Measurements from ENCODE around the gene PALS2. TPM values are rescaled to one million over a fixed set of nuclear protein-coding genes. Genes with fewer than 3 reads are reported as not detected.
A peak's percentile ranks its signal among the peaks of the same experiment; 100 is the strongest.

Gene PALS2, protein sequence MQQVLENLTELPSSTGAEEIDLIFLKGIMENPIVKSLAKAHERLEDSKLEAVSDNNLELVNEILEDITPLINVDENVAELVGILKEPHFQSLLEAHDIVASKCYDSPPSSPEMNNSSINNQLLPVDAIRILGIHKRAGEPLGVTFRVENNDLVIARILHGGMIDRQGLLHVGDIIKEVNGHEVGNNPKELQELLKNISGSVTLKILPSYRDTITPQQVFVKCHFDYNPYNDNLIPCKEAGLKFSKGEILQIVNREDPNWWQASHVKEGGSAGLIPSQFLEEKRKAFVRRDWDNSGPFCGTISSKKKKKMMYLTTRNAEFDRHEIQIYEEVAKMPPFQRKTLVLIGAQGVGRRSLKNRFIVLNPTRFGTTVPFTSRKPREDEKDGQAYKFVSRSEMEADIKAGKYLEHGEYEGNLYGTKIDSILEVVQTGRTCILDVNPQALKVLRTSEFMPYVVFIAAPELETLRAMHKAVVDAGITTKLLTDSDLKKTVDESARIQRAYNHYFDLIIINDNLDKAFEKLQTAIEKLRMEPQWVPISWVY
- total RNA-seq (2021) (35.8 and 42.4 TPM in 2 replicates), Bru-seq, nascent RNA (percentile 81 among the genes with signal in this experiment), BruChase-seq, experiment 1, labeled RNA remaining after a 2-hour chase (percentile 84 among the genes with signal in this experiment), BruChase-seq, experiment 2, labeled RNA remaining after a 6-hour chase (percentile 64 among the genes with signal in this experiment)
- long read RNA-seq, full-length matches to known transcripts, result 3 of 14 reads
- long read RNA-seq, partial matches to known transcripts, result 2 of 14 reads
- long read RNA-seq, other reads (novel, unspliced or antisense), result 9 of 14 reads

DNA sequence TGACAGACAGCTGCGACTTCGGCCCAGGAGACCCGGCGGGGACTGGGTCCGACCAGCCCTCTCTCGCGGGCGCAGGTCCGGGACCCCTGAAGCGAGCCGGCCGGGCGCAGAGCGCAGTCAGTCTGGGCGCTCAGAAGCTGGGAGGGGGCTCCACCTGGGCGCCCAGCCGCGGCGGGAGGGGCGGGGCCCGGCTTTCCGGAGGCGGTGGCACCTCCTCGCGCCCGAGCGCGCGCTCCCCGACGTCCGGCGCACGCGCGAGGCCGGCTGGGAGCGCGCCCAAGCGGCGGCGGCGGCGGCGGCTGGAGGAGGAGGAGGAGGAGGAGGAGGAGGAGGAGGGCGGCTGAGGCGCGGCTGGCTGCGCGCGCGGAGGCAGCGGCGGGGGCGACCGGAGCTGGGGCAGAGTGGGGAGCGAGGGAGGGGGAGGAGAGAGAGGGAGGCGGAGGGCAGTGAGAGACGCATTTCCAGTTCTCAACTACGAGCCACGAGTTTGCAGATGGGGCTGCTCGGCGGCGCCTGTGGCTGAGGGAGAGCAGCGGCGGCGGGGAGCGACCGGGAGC is at the start of gene PALS2:
PALS2 (plus strand) TSS at position 456 of the 557 bp plus-strand sequence. CDS start 50,216 bp downstream, outside the sequence.
- no TSS peak for BruUV-seq (replicated peaks)
- POLR2A ChIA-PET (ENCODE audit: unreplicated experiment), result interaction anchor here (0.6 to 0.7 kb wide), 5 partner anchors 157 to 1096 kb away, joined by 3 to 5 read pairs (median 4); no protein-coding TSS in a partner anchor
- DNase-seq, result peak; percentile 51 to 90

GRCh38 chr7:24531255-24531654 is 42.0 kb upstream of the PALS2 start:
- Histone ChIP-seq H3K27me3 (ENCODE audit: insufficient read depth, low read depth) (no peaks in the 10 kb centered on the region), H3K27ac (no peak overlapping the region), H2AFZ (no peak overlapping the region), H3K4me3 (no peak overlapping the region), H3K36me3 (ENCODE audit: low read depth) (no peaks in the 10 kb centered on the region), H4K20me1 (ENCODE audit: insufficient read depth) (no peaks in the 10 kb centered on the region), H3K4me2 (no peak overlapping the region), H3K4me1 (replicated peaks; ENCODE audit: insufficient read depth) (no peaks in the 10 kb centered on the region), H3K9me2 (ENCODE audit: insufficient read depth) (no peaks in the 10 kb centered on the region), H3F3A (ENCODE audit: insufficient read depth, low read depth) (no peaks in the 10 kb centered on the region), H3K79me2 (ENCODE audit: low read depth) (no peaks in the 10 kb centered on the region), H3K9me3 (ENCODE audit: insufficient read depth, low read depth) (no peaks in the 10 kb centered on the region)
- no TSS peak for BruUV-seq (replicated peaks)
- no peak for DNase-seq
- TF ChIP-seq EZH2 (IDR thresholded peaks at IDR 0.05; ENCODE audit: low read depth), result no peak
- TF ChIP-seq, protein P1, sequence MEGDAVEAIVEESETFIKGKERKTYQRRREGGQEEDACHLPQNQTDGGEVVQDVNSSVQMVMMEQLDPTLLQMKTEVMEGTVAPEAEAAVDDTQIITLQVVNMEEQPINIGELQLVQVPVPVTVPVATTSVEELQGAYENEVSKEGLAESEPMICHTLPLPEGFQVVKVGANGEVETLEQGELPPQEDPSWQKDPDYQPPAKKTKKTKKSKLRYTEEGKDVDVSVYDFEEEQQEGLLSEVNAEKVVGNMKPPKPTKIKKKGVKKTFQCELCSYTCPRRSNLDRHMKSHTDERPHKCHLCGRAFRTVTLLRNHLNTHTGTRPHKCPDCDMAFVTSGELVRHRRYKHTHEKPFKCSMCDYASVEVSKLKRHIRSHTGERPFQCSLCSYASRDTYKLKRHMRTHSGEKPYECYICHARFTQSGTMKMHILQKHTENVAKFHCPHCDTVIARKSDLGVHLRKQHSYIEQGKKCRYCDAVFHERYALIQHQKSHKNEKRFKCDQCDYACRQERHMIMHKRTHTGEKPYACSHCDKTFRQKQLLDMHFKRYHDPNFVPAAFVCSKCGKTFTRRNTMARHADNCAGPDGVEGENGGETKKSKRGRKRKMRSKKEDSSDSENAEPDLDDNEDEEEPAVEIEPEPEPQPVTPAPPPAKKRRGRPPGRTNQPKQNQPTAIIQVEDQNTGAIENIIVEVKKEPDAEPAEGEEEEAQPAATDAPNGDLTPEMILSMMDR (conservative IDR thresholded peaks at IDR 0.05), result no peak
- CTCF ChIA-PET, result no interaction called here
- POLR2A ChIA-PET (ENCODE audit: unreplicated experiment), result no interaction called here
- intact Hi-C loops (cut with micrococcal nuclease; ENCODE audit: unreplicated experiment), result no loop called here

More for the DNA sequence above, at the start of gene PALS2:
- Histone ChIP-seq H4K20me1 (ENCODE audit: insufficient read depth) (peaks cover 27% of the 10 kb centered on the region), H3K4me1 (replicated peaks; ENCODE audit: insufficient read depth) (peaks cover 24% of the 10 kb centered on the region), H3K27me3 (ENCODE audit: insufficient read depth, low read depth) (no peaks in the 10 kb centered on the region), H3K9me3 (ENCODE audit: insufficient read depth, low read depth) (no peaks in the 10 kb centered on the region), H3K79me2 (ENCODE audit: low read depth) (peaks cover 43% of the 10 kb centered on the region), H3K36me3 (ENCODE audit: low read depth) (no peaks in the 10 kb centered on the region), H2AFZ (peak within 1 kb of the TSS; percentile 97), H3K9me2 (ENCODE audit: insufficient read depth) (no peaks in the 10 kb centered on the region), H3K4me3 (peak within 1 kb of the TSS; percentile 71), H3F3A (ENCODE audit: insufficient read depth, low read depth) (peaks cover 11% of the 10 kb centered on the region; the same call in 1 of the 2 replicates), H3K27ac (peak within 1 kb of the TSS; percentile 46), H3K4me2 (peak within 1 kb of the TSS; percentile 95)
- CTCF ChIA-PET, result interaction anchor here (0.5 to 0.9 kb wide), 3 partner anchors 149 to 520 kb away, joined by 3 to 8 read pairs (median 4); no protein-coding TSS in a partner anchor
- TF ChIP-seq, protein P1 (conservative IDR thresholded peaks at IDR 0.05), result no peak
- TF ChIP-seq EZH2 (IDR thresholded peaks at IDR 0.05; ENCODE audit: low read depth), result no peak
- intact Hi-C loops (cut with micrococcal nuclease; ENCODE audit: unreplicated experiment), result loop anchor here (2.0 to 10.0 kb wide), 8 partner anchors 94 to 1098 kb away; partner anchors contain the start of genes CYCS, FAM221A, IGF2BP3 and OSBPL3

DNA sequence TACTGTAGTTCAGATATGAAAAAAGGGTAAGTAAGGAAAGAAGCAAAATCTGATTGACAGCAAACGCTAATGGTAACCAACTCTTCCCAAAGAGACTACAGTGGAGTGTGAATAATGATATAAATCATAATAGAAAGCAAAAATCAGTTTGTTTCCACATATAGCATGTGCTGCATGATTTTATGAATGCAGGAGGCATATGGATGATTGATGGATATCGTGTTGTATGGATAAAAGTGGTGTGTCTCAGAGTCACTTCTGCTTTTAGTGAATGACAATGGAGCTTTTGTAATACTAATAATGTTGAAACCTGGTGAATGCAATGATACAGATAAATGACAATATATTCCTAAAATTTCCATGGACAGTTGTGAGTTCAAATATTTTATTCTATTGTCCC is 36.6 kb upstream of the PALS2 start:
- Histone ChIP-seq H3K4me3 (no peak overlapping the region), H3F3A (ENCODE audit: insufficient read depth, low read depth) (no peaks in the 10 kb centered on the region), H2AFZ (no peak overlapping the region), H3K9me3 (ENCODE audit: insufficient read depth, low read depth) (no peaks in the 10 kb centered on the region), H3K9me2 (ENCODE audit: insufficient read depth) (peaks cover 6% of the 10 kb centered on the region; the same call in 1 of the 2 replicates), H4K20me1 (ENCODE audit: insufficient read depth) (no peaks in the 10 kb centered on the region), H3K36me3 (ENCODE audit: low read depth) (no peaks in the 10 kb centered on the region), H3K4me1 (replicated peaks; ENCODE audit: insufficient read depth) (no peaks in the 10 kb centered on the region), H3K79me2 (ENCODE audit: low read depth) (no peaks in the 10 kb centered on the region), H3K27ac (no peak overlapping the region), H3K27me3 (ENCODE audit: insufficient read depth, low read depth) (no peaks in the 10 kb centered on the region), H3K4me2 (no peak overlapping the region)
- BruUV-seq (replicated peaks), result no TSS peak
- no peak for DNase-seq
- intact Hi-C loops (cut with micrococcal nuclease; ENCODE audit: unreplicated experiment), result no loop called here
- ChIA-PET CTCF (no interaction called here), POLR2A (ENCODE audit: unreplicated experiment) (no interaction called here)
- TF ChIP-seq, protein P1 (conservative IDR thresholded peaks at IDR 0.05), result no peak
- TF ChIP-seq EZH2 (IDR thresholded peaks at IDR 0.05; ENCODE audit: low read depth), result no peak

All from PC-9 (cell line).